Activated T-cell treated with anti-CD3 and anti-CD28 coated beads for 48 hours (primary cell): ENCODE data around the gene RBM27.
"Not testable (repeated sequence)": the region's sequence is repeated elsewhere in the genome, so short reads cannot be mapped to it uniquely, and the experiment has no call there.

Experiments
- DNase-seq: peaks from one replicate; pipeline ENCODE4 v3.0.0-alpha.2; 2020; ENCODE audit warnings: low read depth

RBM27 gene

GRCh38 chr5:146203011-146203871 is at the start of gene RBM27:
RBM27 (plus strand) TSS chr5:146203605; CDS start chr5:146203766, 161 bp downstream.
- peak; percentile 96 for DNase-seq

GRCh38 chr5:146158255-146158654 is 45.1 kb upstream of the RBM27 start:
- no peak for DNase-seq

GRCh38 chr5:146164382-146164781 is 39.0 kb upstream of the RBM27 start:
- DNase-seq = no peak

- DNase-seq = no peak
These were observed 37.9 kb upstream of the RBM27 start for GRCh38 chr5:146165460-146165859.

GRCh38 chr5:146165903-146166302 is 37.5 kb upstream of the RBM27 start:
- DNase-seq = no peak

- DNase-seq = no peak
These were observed 34.3 kb upstream of the RBM27 start for GRCh38 chr5:146169076-146169475.

GRCh38 chr5:146173049-146173448 is 30.4 kb upstream of the RBM27 start:
- DNase-seq = not testable (repeated sequence)

- DNase-seq = no peak
These were observed 29.8 kb upstream of the RBM27 start for GRCh38 chr5:146173597-146173996.

- no peak for DNase-seq
These were observed 26.6 kb upstream of the RBM27 start for GRCh38 chr5:146176805-146177204.

GRCh38 chr5:146179696-146180095 is 23.7 kb upstream of the RBM27 start:
- DNase-seq = no peak

GRCh38 chr5:146183403-146183802 is 20.0 kb upstream of the RBM27 start:
- not testable (repeated sequence) for DNase-seq

- no peak for DNase-seq
These were observed 18.2 kb upstream of the RBM27 start for GRCh38 chr5:146185161-146185560.

- no peak for DNase-seq
These were observed 15.0 kb upstream of the RBM27 start for GRCh38 chr5:146188358-146188757.

GRCh38 chr5:146192571-146193043 is 10.8 kb upstream of the RBM27 start:
- DNase-seq = no peak

- DNase-seq = no peak
These were observed 10.1 kb upstream of the RBM27 start for GRCh38 chr5:146193285-146193684.

GRCh38 chr5:146194997-146195396 is 8.4 kb upstream of the RBM27 start:
- not testable (repeated sequence) for DNase-seq

- DNase-seq = no peak
These were observed 6.9 kb upstream of the RBM27 start for GRCh38 chr5:146196459-146197048.

- no peak for DNase-seq
These were observed 4.1 kb upstream of the RBM27 start for GRCh38 chr5:146199176-146199815.

GRCh38 chr5:146201795-146202194 is 1.6 kb upstream of the RBM27 start:
- not testable (repeated sequence) for DNase-seq

- no peak for DNase-seq
These were observed 427 bp downstream of the RBM27 start for GRCh38 chr5:146203872-146204192.

- DNase-seq = no peak
These were observed 2.2 kb downstream of the RBM27 start for GRCh38 chr5:146205499-146206202.

- no peak for DNase-seq
These were observed 2.9 kb downstream of the RBM27 start for GRCh38 chr5:146206257-146206656.
